ENCODE data around the gene RAD54L. TPM values are rescaled to one million over a fixed set of nuclear protein-coding genes. Genes with fewer than 3 reads are reported as not detected.

Gene RAD54L
- total and polyA plus RNA-seq, 2 of the 4 experiments (the other 2 are of a cell fraction): 4.8 to 10.6 TPM

DNA sequence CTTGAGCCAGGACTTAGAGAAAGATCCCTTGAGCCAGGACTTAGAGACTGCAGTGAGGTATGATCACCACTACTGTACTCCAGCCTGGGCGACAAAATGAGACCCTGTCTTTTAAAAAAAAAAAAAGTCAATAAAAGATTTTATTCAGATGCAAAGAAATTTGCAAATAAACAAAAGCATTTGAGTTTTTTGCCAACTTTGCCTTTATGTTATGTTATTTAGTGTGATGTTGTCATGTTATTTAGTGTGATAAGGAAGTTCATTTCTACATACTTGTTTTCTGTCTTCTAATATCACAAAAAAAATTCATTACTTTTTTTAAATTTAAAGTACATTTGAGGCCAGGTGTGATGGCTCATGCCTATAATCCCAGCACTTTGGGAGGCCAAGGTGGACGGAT is 9.0 kb downstream of the RAD54L start:
- in situ Hi-C loops (cut with MboI; ENCODE audit: low sequenced_read_pairs): no loop called here
- Histone ChIP-seq H4K5ac (ENCODE audit: low read depth, low read length) (no peak overlapping the region), H3K4me2 (ENCODE audit: low read depth, low read length) (no peak overlapping the region), H2AK5ac (ENCODE audit: low read depth, low read length) (no peak overlapping the region), H4K91ac (ENCODE audit: insufficient read depth, low read depth, low read length) (no peak overlapping the region), H3K4me1 (ENCODE audit: control insufficient read depth, insufficient read depth, low read length) (no peaks in the 10 kb centered on the region), H2BK15ac (ENCODE audit: low read depth, low read length) (no peak overlapping the region), H3K23ac (ENCODE audit: low read depth, low read length) (no peak overlapping the region), H3K9me3 (ENCODE audit: control insufficient read depth, insufficient read depth, low read length) (no peaks in the 10 kb centered on the region), H3K9ac (ENCODE audit: low read depth, low read length) (no peak overlapping the region), H2BK20ac (ENCODE audit: low read depth, low read length) (no peak overlapping the region), H3K9me1 (ENCODE audit: insufficient read depth, low read length) (peaks cover 12% of the 10 kb centered on the region; the same call in 1 of the 2 replicates), H3K14ac (replicated peaks; ENCODE audit: low read depth, low read length) (no peak overlapping the region), H3K18ac (ENCODE audit: low read depth, low read length) (no peak overlapping the region), H3K27ac (ENCODE audit: insufficient read depth, low read length) (no peak overlapping the region), H3K4ac (ENCODE audit: low read depth, low read length) (no peak overlapping the region), H2BK120ac (ENCODE audit: low read depth, low read length) (no peak overlapping the region), H4K8ac (ENCODE audit: low read depth in 2 of 2, low read length in 2 of 2) (no peak overlapping the region), H3K79me1 (ENCODE audit: low read depth in 1 of 2, low read length in 2 of 2) (peaks cover 5 to 31% of the 10 kb centered on the region in 2 experiments; a peak in 3 of 4 replicates), H2AFZ (replicated peaks; ENCODE audit: low read length, poor library complexity) (no peak overlapping the region), H3K27me3 (ENCODE audit: control insufficient read depth, insufficient read depth, low read length) (no peaks in the 10 kb centered on the region), H3K56ac (ENCODE audit: extremely low read depth, insufficient read depth, low read length) (no peak overlapping the region), H3K4me3 (ENCODE audit: insufficient read depth, low read depth, low read length) (no peak overlapping the region), H2BK5ac (ENCODE audit: low read depth, low read length, poor library complexity, severe bottlenecking) (no peak overlapping the region), H2AK9ac (replicated peaks; ENCODE audit: low read depth, low read length, poor library complexity) (no peak overlapping the region), H4K20me1 (ENCODE audit: insufficient read depth, low read length) (no peaks in the 10 kb centered on the region; the same call in 1 of the 2 replicates), H3K36me3 (ENCODE audit: control insufficient read depth, insufficient read depth, low read length) (peaks cover 6% of the 10 kb centered on the region)
- POLR2A ChIA-PET (ENCODE audit: unreplicated experiment): interaction anchor here (0.6 kb wide), 1 partner anchor 11 kb away, joined by 11 read pairs; no protein-coding TSS in a partner anchor
- ATAC-seq (ENCODE audit: low read depth): no peak
- no peak for DNase-seq
- TF ChIP-seq BHLHE40 (IDR thresholded peaks at IDR 0.05; ENCODE audit: low read depth, low read length) (no peak), SMC3 (IDR thresholded peaks at IDR 0.05; ENCODE audit: low read depth, low read length) (no peak), RFX5 (IDR thresholded peaks at IDR 0.05; ENCODE audit: low read depth, low read length) (no peak), NFE2L2 (IDR thresholded peaks at IDR 0.05; ENCODE audit: low read depth, low read length) (no peak), MAFK (IDR thresholded peaks at IDR 0.05; ENCODE audit: low read depth, low read length) (no peak), CEBPB (IDR thresholded peaks at IDR 0.05; ENCODE audit: low read depth, low read length) (no peak), RCOR1 (IDR thresholded peaks at IDR 0.05; ENCODE audit: insufficient replicate concordance, low read length) (no peak), POLR2A (IDR thresholded peaks at IDR 0.05; ENCODE audit: low read depth, low read length) (no peak), CHD1 (IDR thresholded peaks at IDR 0.05; ENCODE audit: low read depth, low read length) (no peak), RAD21 (IDR thresholded peaks at IDR 0.05; ENCODE audit: low read length) (no peak), FOS (IDR thresholded peaks at IDR 0.05; ENCODE audit: low read depth, low read length) (no peak), MAZ (IDR thresholded peaks at IDR 0.05; ENCODE audit: borderline replicate concordance, low read depth, low read length) (no peak), MXI1 (IDR thresholded peaks at IDR 0.05; ENCODE audit: borderline replicate concordance, low read depth, low read length) (no peak)
- TF ChIP-seq, protein P1, sequence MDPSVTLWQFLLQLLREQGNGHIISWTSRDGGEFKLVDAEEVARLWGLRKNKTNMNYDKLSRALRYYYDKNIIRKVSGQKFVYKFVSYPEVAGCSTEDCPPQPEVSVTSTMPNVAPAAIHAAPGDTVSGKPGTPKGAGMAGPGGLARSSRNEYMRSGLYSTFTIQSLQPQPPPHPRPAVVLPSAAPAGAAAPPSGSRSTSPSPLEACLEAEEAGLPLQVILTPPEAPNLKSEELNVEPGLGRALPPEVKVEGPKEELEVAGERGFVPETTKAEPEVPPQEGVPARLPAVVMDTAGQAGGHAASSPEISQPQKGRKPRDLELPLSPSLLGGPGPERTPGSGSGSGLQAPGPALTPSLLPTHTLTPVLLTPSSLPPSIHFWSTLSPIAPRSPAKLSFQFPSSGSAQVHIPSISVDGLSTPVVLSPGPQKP (IDR thresholded peaks at IDR 0.05; ENCODE audit: borderline replicate concordance, low read depth, low read length): no peak
- TF ChIP-seq, protein P2, sequence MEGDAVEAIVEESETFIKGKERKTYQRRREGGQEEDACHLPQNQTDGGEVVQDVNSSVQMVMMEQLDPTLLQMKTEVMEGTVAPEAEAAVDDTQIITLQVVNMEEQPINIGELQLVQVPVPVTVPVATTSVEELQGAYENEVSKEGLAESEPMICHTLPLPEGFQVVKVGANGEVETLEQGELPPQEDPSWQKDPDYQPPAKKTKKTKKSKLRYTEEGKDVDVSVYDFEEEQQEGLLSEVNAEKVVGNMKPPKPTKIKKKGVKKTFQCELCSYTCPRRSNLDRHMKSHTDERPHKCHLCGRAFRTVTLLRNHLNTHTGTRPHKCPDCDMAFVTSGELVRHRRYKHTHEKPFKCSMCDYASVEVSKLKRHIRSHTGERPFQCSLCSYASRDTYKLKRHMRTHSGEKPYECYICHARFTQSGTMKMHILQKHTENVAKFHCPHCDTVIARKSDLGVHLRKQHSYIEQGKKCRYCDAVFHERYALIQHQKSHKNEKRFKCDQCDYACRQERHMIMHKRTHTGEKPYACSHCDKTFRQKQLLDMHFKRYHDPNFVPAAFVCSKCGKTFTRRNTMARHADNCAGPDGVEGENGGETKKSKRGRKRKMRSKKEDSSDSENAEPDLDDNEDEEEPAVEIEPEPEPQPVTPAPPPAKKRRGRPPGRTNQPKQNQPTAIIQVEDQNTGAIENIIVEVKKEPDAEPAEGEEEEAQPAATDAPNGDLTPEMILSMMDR (conservative IDR thresholded peaks at IDR 0.05; ENCODE audit: low read depth, low read length): no peak
- TF ChIP-seq, protein P3, sequence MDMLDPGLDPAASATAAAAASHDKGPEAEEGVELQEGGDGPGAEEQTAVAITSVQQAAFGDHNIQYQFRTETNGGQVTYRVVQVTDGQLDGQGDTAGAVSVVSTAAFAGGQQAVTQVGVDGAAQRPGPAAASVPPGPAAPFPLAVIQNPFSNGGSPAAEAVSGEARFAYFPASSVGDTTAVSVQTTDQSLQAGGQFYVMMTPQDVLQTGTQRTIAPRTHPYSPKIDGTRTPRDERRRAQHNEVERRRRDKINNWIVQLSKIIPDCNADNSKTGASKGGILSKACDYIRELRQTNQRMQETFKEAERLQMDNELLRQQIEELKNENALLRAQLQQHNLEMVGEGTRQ (IDR thresholded peaks at IDR 0.05; ENCODE audit: low read depth, low read length): no peak
- no CpG with 5 or more reads among the region's 2 CpGs for WGBS, 2 experiments (ENCODE audit: extremely low coverage in 2 of 2, insufficient read length in 1 of 2)
- intact Hi-C loops (cut with micrococcal nuclease): no loop called here
- BruUV-seq (replicated peaks): no TSS peak
- dilution Hi-C loops (cut with HindIII; ENCODE audit: low sequenced_read_pairs, unreplicated experiment): no loop called here
- CTCF ChIA-PET: no interaction called here
